H9 (cell line): Measurements from ENCODE around the gene EPB41L4B. TPM values are rescaled to one million over a fixed set of nuclear protein-coding genes. Genes with fewer than 3 reads are reported as not detected.

Source experiments
- DNase-seq: peaks from one replicate; pipeline ENCODE4 v3.0.0-alpha.2; 2017
- H2AFZ ChIP-seq: one replicate; pipeline ENCODE4 v1.6.1; 2013; ENCODE audit warnings: mild to moderate bottlenecking, low read length, control low read depth, moderate library complexity
- H2AK5ac ChIP-seq: 2 replicates; pipeline ENCODE4 v1.6.1; 2013; ENCODE audit warnings: low read length, control low read depth, mixed read lengths; ENCODE audit not compliant: insufficient read length
- H2BK120ac ChIP-seq: one replicate; pipeline ENCODE4 v1.6.1; 2013; ENCODE audit warnings: low read depth, mild to moderate bottlenecking, low read length, control low read depth, inconsistent platforms; ENCODE audit not compliant: poor library complexity, severe bottlenecking
- H2BK12ac ChIP-seq: 2 replicates; pipeline ENCODE4 v1.6.1; 2013; ENCODE audit warnings: low read length, control low read depth, mixed read lengths, low read depth; ENCODE audit not compliant: insufficient read length
- H2BK15ac ChIP-seq: 2 replicates; pipeline ENCODE4 v1.6.1; 2013; ENCODE audit warnings: low read depth, low read length, control low read depth
- H2BK20ac ChIP-seq: one replicate; pipeline ENCODE4 v1.6.1; 2013; ENCODE audit warnings: low read depth, mild to moderate bottlenecking, low read length, control low read depth, inconsistent platforms; ENCODE audit not compliant: poor library complexity, severe bottlenecking
- H2BK5ac ChIP-seq: 2 replicates; pipeline ENCODE4 v1.6.1; 2013; ENCODE audit warnings: low read length, control low read depth, mixed read lengths; ENCODE audit not compliant: insufficient read length
- H3K14ac ChIP-seq: 2 replicates; pipeline ENCODE4 v1.6.1; 2013; ENCODE audit warnings: low read length, control low read depth; ENCODE audit not compliant: insufficient read depth
- H3K18ac ChIP-seq: 2 replicates; pipeline ENCODE4 v1.6.1; 2013; ENCODE audit warnings: low read depth, mild to moderate bottlenecking, mixed read lengths, low read length, control low read depth; ENCODE audit not compliant: insufficient read length
- H3K23ac ChIP-seq: 2 replicates; pipeline ENCODE4 v1.6.1; 2013; ENCODE audit warnings: low read length, control low read depth, mixed read lengths, low read depth; ENCODE audit not compliant: insufficient read length
- H3K23me2 ChIP-seq: 2 replicates; pipeline ENCODE4 v1.6.1; 2013; ENCODE audit warnings: low read depth, mild to moderate bottlenecking, mixed read lengths, low read length, control low read depth; ENCODE audit not compliant: insufficient read length, poor library complexity, severe bottlenecking
- H3K27ac ChIP-seq: 2 replicates; pipeline ENCODE4 v1.5.1; 2013; ENCODE audit warnings: low read length, control low read depth, mixed read lengths, low read depth; ENCODE audit not compliant: insufficient read length
- H3K27me3 ChIP-seq: 2 replicates; pipeline ENCODE4 v1.6.1; 2013; ENCODE audit warnings: low read length, control low read depth, inconsistent platforms; ENCODE audit not compliant: insufficient read depth
- H3K4ac ChIP-seq: 2 replicates; pipeline ENCODE4 v1.6.1; 2013; ENCODE audit warnings: low read depth, mild to moderate bottlenecking, control low read depth, inconsistent platforms, low read length, moderate library complexity
- H3K4me1 ChIP-seq: 2 replicates; pipeline ENCODE4 v1.6.1; 2013; ENCODE audit warnings: low read length, control low read depth, inconsistent platforms; ENCODE audit not compliant: insufficient read depth
- H3K4me2 ChIP-seq: 2 replicates; pipeline ENCODE4 v1.6.1; 2013; ENCODE audit warnings: low read length, control low read depth, mixed read lengths; ENCODE audit not compliant: insufficient read length, insufficient read depth
- H3K56ac ChIP-seq: 2 replicates; pipeline ENCODE4 v1.6.1; 2013; ENCODE audit warnings: low read depth, mild to moderate bottlenecking, mixed read lengths, low read length, control low read depth; ENCODE audit not compliant: insufficient read length
- H3K79me1 ChIP-seq: 2 replicates; pipeline ENCODE4 v1.6.1; 2013; ENCODE audit warnings: low read depth, mild to moderate bottlenecking, moderate library complexity, low read length, control low read depth, inconsistent platforms; ENCODE audit not compliant: insufficient read depth, poor library complexity, severe bottlenecking
- H3K79me2 ChIP-seq: 2 replicates; pipeline ENCODE4 v1.6.1; 2013; ENCODE audit warnings: low read length, control low read depth, inconsistent platforms; ENCODE audit not compliant: insufficient read depth
- H3K9ac ChIP-seq: 2 replicates; pipeline ENCODE4 v1.6.1; 2013; ENCODE audit warnings: low read length, control low read depth, mixed read lengths; ENCODE audit not compliant: insufficient read length; ENCODE audit errors: extremely low read depth
- H3K9me3 ChIP-seq: one replicate; pipeline ENCODE4 v1.6.1; 2013; ENCODE audit warnings: low read depth, low read length, inconsistent platforms; ENCODE audit not compliant: control insufficient read depth
- H3T11ph ChIP-seq: one replicate; pipeline ENCODE4 v1.6.1; 2013; ENCODE audit warnings: mild to moderate bottlenecking, low read length, control low read depth, inconsistent platforms
- H4K20me1 ChIP-seq: one replicate; pipeline ENCODE4 v1.6.1; 2013; ENCODE audit not compliant: control insufficient read depth, insufficient read length, insufficient read depth
- H4K5ac ChIP-seq: 2 replicates; pipeline ENCODE4 v1.6.1; 2013; ENCODE audit warnings: low read depth, mild to moderate bottlenecking, mixed read lengths, low read length, control low read depth; ENCODE audit not compliant: insufficient read length
- H4K8ac ChIP-seq: replicated peaks from 2 replicates; pipeline ENCODE4 v1.6.1; 2013; ENCODE audit warnings: low read length, control low read depth, mixed read lengths, low read depth; ENCODE audit not compliant: insufficient read length
- H4K91ac ChIP-seq: 2 replicates; pipeline ENCODE4 v1.6.1; 2013; ENCODE audit warnings: low read depth, mild to moderate bottlenecking, moderate library complexity, mixed read lengths, low read length, control low read depth; ENCODE audit not compliant: insufficient read length
- H3K27ac Mint-ChIP-seq, 3 experiments: 2 replicates in 2 of 3; 3 replicates in 1 of 3; pipeline ENCODE4 v1.8.0; 2020 to 2021; ENCODE audit warnings: mixed read lengths in 3 of 3, mild to moderate bottlenecking in 1 of 3, moderate library complexity in 1 of 3
- H3K27me3 Mint-ChIP-seq: 2 replicates; pipeline ENCODE4 v1.8.0; 2021; ENCODE audit warnings: low read depth, mild to moderate bottlenecking, moderate library complexity, mixed read lengths
- H3K36me3 Mint-ChIP-seq, 3 experiments: 2 replicates in 2 of 3; 3 replicates in 1 of 3; pipeline ENCODE4 v1.8.0; 2020 to 2021; ENCODE audit warnings: low read depth in 3 of 3, mixed read lengths in 3 of 3; ENCODE audit not compliant: insufficient read depth in 1 of 3
- H3K4me1 Mint-ChIP-seq, 2 experiments: 2 replicates each; pipeline ENCODE4 v1.8.0; 2020; ENCODE audit warnings: mixed read lengths in 2 of 2
- H3K4me3 Mint-ChIP-seq, 2 experiments: 2 replicates in 1 of 2; 3 replicates in 1 of 2; pipeline ENCODE4 v1.8.0; 2020 to 2021; ENCODE audit warnings: mild to moderate bottlenecking in 2 of 2, mixed read lengths in 2 of 2, moderate library complexity in 1 of 2
- H3K9me3 Mint-ChIP-seq, 2 experiments: 2 replicates in 1 of 2; 3 replicates in 1 of 2; pipeline ENCODE4 v1.8.0; 2020; ENCODE audit warnings: mild to moderate bottlenecking in 2 of 2, mixed read lengths in 2 of 2, moderate library complexity in 1 of 2
- WGBS: extraction: QIAGEN DNeasy Blood & Tissue Kit; methylation state at CpG from one replicate; pipeline ENCODE4 v1.1.7; 2013; ENCODE audit warnings: missing lambda C conversion rate, low lambda C conversion rate, mixed read lengths; ENCODE audit not compliant: insufficient read length; ENCODE audit errors: extremely low coverage; 5-methylcytosine and 5-hydroxymethylcytosine counted together
- total RNA-seq: library from RNA; stranded (reverse); gene quantifications from 2 replicates; pipeline ENCODE4 v1.2.1, GENCODE V29; 2021
- TF ChIP-seq, protein P1 (sequence below): fragments of 200-600 bp; sonication (generic); conservative IDR thresholded peaks from 3 replicates; pipeline ENCODE4 v1.8.0; 2021; ENCODE audit warnings: antibody characterized with exemption, mild to moderate bottlenecking

The EPB41L4B gene
- total RNA-seq, 1 experiment from 2014 or later, result 18.9 TPM

DNA sequence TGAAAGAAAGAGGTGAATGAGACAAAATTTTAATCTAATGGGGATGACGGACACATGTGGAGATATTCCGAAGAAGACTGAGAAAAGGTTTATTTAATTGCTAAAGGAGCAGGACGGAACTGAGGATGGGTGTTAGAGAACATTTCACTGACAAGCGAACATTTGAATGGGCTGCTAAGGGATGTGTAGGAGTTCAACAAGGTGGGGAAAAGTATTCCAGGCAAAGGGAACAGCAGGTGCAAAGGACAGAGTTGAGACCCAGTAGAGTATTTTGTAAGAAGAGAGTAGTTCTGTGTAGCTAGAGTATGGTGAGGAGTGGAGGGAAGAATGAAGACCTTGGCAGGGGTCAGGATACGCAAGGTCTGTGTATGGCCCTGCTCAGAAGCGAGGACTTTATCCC, 106.4 kb downstream of the EPB41L4B start:
- no peak overlapping the region for H3K4ac ChIP-seq
- H4K8ac ChIP-seq, result no peak overlapping the region
- no peak for DNase-seq
- no peak overlapping the region for H3K56ac ChIP-seq
- H2BK12ac ChIP-seq, result no peak overlapping the region
- no peak overlapping the region for H2BK20ac ChIP-seq
- no peaks in the 10 kb centered on the region for H3K9me3 ChIP-seq
- no peaks in the 10 kb centered on the region for H3K27me3 Mint-ChIP-seq
- no peak overlapping the region for H3K27ac Mint-ChIP-seq
- H2BK120ac ChIP-seq, result no peak overlapping the region
- H3K4me2 ChIP-seq, result no peak overlapping the region
- no peak overlapping the region for H3T11ph ChIP-seq
- no peaks in the 10 kb centered on the region for H4K20me1 ChIP-seq
- no peaks in the 10 kb centered on the region for H3K79me2 ChIP-seq
- H3K9me3 Mint-ChIP-seq, result no peaks in the 10 kb centered on the region
- no CpG with 5 or more reads among the region's 6 CpGs for WGBS
- H3K4me3 Mint-ChIP-seq, result no peak overlapping the region
- H3K27ac ChIP-seq, result no peak overlapping the region
- H3K23ac ChIP-seq, result no peak overlapping the region
- no peak overlapping the region for H4K91ac ChIP-seq
- no peak overlapping the region for H2BK5ac ChIP-seq
- no peaks in the 10 kb centered on the region for H3K36me3 Mint-ChIP-seq
- H3K4me1 ChIP-seq, result peaks cover 2% of the 10 kb centered on the region; the same call in 1 of the 2 replicates
- TF ChIP-seq, protein P1, sequence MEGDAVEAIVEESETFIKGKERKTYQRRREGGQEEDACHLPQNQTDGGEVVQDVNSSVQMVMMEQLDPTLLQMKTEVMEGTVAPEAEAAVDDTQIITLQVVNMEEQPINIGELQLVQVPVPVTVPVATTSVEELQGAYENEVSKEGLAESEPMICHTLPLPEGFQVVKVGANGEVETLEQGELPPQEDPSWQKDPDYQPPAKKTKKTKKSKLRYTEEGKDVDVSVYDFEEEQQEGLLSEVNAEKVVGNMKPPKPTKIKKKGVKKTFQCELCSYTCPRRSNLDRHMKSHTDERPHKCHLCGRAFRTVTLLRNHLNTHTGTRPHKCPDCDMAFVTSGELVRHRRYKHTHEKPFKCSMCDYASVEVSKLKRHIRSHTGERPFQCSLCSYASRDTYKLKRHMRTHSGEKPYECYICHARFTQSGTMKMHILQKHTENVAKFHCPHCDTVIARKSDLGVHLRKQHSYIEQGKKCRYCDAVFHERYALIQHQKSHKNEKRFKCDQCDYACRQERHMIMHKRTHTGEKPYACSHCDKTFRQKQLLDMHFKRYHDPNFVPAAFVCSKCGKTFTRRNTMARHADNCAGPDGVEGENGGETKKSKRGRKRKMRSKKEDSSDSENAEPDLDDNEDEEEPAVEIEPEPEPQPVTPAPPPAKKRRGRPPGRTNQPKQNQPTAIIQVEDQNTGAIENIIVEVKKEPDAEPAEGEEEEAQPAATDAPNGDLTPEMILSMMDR, result no peak
- no peak overlapping the region for H4K5ac ChIP-seq
- no peaks in the 10 kb centered on the region for H3K23me2 ChIP-seq
- H3K9ac ChIP-seq, result no peak overlapping the region
- H2BK15ac ChIP-seq, result no peak overlapping the region
- no peaks in the 10 kb centered on the region for H3K79me1 ChIP-seq
- H3K27me3 ChIP-seq, result no peaks in the 10 kb centered on the region
- no peak overlapping the region for H2AFZ ChIP-seq
- H3K18ac ChIP-seq, result no peak overlapping the region
- peaks cover 6 to 7% of the 10 kb centered on the region in 2 experiments; a peak in 3 of 4 replicates for H3K4me1 Mint-ChIP-seq
- no peak overlapping the region for H2AK5ac ChIP-seq
- no peak overlapping the region for H3K14ac ChIP-seq
